C4-2B (cell line): ENCODE measurements around the gene FNDC10.
"Not testable (repeated sequence)": the region's sequence is repeated elsewhere in the genome, so short reads cannot be mapped to it uniquely, and the experiment has no call there.

Source experiments
- H3K27ac ChIP-seq: fragments of 450-650 bp; 2 replicates; pipeline ENCODE4 v1.5.1; 2017
- CTCF ChIP-seq: fragments of 450-650 bp; conservative IDR thresholded peaks from 2 replicates; pipeline ENCODE4 v1.5.1; 2017; ENCODE audit warnings: mild to moderate bottlenecking
- ZFX ChIP-seq: fragments of 450-650 bp; IDR thresholded peaks from 2 replicates; pipeline ENCODE4 v1.6.1; 2017

The FNDC10 gene

GRCh38 chr1:1599030-1599934 is 653 bp downstream of the FNDC10 start:
- TF ChIP-seq CTCF (no peak), ZFX (0 out of 2 replicates have a peak, but pooled peaks have one; percentile 14)
- H3K27ac ChIP-seq = peak overlapping the region; percentile 46

GRCh38 chr1:1598720-1599029 is 1.3 kb downstream of the FNDC10 start:
- H3K27ac ChIP-seq = no peak overlapping the region
- TF ChIP-seq ZFX (no peak), CTCF (no peak)

GRCh38 chr1:1598051-1598719 is 1.8 kb downstream of the FNDC10 start:
- H3K27ac ChIP-seq = no peak overlapping the region
- TF ChIP-seq CTCF (no peak), ZFX (no peak)

- no peak overlapping the region for H3K27ac ChIP-seq
- TF ChIP-seq CTCF (no peak; the same call in 1 of the 2 replicates), ZFX (no peak)
Observed at GRCh38 chr1:1597275-1597930, 2.5 kb downstream of the FNDC10 start.

- TF ChIP-seq CTCF (no peak), ZFX (no peak)
- no peak overlapping the region for H3K27ac ChIP-seq
Observed at GRCh38 chr1:1596493-1597274, 3.3 kb downstream of the FNDC10 start.

- not testable (repeated sequence) for H3K27ac ChIP-seq
Observed at GRCh38 chr1:1595341-1595740, 4.6 kb downstream of the FNDC10 start.

GRCh38 chr1:1594602-1595260 is 5.2 kb downstream of the FNDC10 start:
- TF ChIP-seq CTCF = no peak
- H3K27ac ChIP-seq = no peak overlapping the region
